ENCODE measurements around the gene ANO3.
"Not testable (repeated sequence)": the region's sequence is repeated elsewhere in the genome, so short reads cannot be mapped to it uniquely, and the experiment has no call there.

ANO3 gene

DNA sequence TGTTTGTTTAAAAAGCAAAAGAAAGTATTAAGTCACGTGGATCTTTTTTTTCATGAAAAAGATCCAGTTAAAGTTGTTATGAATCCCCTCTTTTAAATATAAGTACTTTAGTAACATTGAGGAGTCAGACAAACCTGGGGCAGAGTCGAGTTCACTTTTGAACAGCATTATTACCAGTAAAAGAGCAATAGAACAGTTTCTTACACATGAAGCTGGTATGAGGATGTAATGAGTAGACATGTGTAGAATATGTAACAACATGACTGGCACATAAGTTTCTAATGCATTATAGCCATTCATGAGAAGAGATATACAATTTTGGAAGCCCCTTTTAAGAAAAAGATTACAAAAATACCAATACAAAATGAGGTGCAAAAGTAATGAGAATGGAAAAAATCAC lies 247.8 kb downstream of the ANO3 start:
- no peak for DNase-seq

DNA sequence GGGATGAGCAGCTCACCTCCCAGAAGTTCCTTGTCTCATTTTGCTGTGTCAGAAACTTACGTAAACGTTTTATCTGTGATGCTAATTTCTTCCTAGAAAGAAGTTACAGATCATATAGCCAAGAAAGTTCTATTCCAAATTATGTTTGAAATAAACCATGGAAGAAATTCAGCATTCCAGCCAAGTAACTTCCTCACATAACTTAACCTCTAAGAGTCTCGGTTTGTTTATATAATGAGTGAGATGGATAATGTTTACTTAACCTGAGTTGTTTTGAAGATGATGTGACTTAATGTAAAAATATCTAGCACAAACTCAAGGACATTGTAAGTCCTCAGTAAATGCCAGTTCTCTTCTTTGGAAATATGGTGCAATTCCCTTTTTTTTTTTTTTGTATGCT lies 249.0 kb downstream of the ANO3 start:
- no peak for DNase-seq

DNA sequence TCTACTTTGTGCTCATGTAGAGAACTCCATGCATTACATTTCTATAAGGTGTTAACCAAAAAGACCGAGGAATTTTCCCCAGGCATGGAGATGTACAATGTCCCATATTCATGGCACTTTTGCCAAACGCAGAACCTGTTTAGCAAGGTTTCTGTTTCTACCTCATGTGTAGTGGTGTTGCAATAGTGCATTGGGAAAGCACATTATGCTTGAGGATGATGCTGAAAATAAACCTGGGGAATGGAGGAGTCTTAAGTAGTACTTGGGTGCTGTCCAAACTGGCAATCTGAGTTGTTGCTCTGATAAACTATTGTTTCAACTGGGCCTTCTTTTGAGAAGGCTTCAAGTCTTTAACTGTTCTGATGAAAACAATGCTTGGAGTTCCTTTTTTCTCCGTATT lies 251.6 kb downstream of the ANO3 start:
- peak; percentile 49 for DNase-seq

DNA sequence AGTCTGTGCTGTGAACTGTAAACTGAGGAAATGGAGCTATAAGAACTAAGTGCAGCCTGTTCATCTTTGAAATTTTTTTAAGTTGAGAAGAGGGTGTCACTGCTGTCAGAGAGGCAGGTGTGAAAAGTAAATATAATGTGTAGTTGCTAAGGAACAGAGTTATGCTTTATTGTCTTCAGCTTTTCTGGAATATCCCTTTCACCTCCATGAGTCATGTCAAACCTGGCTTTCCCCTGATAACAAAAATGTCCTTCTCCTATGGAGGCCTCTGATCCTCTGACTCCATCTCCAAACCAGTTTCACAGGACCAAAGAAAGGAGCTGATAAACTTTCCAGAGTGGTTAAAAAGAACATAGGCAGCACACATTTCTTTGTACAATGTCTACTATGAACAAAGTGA lies 252.9 kb downstream of the ANO3 start:
- peak; percentile 1 for DNase-seq

- no peak for DNase-seq
Observed at GRCh38 chr11:26587073-26587472, 255.1 kb downstream of the ANO3 start.

GRCh38 chr11:26593691-26594090 lies 261.8 kb downstream of the ANO3 start:
- no peak for DNase-seq

DNA sequence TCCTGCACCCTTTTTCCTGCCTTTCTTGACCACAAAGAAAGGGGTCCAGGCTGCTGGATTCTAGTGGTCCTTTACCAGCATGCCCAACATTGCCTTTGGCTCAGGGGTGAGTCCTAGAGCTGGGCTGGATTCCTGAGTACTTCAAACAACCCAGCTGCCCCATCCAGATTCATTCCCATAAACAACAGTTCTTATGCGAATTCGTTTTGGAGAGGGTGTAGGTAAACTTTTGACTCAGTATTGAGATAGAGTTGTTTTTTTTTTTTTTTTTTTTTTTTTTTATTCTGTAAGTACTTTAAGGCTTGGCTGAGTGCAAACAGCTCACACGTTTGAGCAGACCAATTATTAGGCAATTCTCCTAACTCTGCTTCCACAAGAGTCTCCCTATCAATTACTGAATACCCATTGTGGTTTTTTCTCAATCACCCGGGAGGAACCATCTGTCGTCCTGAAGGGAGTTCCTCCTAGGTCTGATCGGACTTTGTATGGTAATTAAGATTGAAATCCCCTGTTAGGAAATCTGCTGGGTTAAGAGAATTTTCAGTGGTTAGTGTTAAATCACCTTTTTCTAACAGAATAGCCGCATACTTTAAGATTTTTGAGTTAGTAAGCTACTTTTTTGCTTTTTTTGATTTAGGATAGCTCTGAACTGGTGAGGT lies 263.4 kb downstream of the ANO3 start:
- DNase-seq, result not testable (repeated sequence)

GRCh38 chr11:26597049-26597689 lies 265.2 kb downstream of the ANO3 start:
- not testable (repeated sequence) for DNase-seq

DNA sequence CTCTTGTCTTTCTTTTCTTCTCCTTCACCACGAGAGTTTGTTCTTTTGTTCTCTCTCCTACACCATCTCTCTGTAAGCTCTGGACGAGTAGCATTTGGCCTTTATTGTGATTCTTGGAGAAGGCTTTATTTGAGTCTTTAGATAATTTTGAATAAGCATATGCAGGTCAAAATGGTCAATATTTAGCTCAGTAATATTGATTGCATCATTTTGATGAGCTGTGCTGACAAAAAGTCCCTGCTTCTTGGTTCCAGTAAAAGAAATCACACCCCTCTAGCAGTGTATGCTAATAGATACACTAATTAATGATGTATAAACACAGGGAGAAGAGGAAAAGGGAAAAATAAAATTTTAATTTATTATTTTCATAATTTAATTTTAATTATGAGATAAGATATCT lies 266.0 kb downstream of the ANO3 start:
- DNase-seq, result no peak

GRCh38 chr11:26599425-26599824 lies 267.5 kb downstream of the ANO3 start:
- peak; percentile 2 for DNase-seq

DNA sequence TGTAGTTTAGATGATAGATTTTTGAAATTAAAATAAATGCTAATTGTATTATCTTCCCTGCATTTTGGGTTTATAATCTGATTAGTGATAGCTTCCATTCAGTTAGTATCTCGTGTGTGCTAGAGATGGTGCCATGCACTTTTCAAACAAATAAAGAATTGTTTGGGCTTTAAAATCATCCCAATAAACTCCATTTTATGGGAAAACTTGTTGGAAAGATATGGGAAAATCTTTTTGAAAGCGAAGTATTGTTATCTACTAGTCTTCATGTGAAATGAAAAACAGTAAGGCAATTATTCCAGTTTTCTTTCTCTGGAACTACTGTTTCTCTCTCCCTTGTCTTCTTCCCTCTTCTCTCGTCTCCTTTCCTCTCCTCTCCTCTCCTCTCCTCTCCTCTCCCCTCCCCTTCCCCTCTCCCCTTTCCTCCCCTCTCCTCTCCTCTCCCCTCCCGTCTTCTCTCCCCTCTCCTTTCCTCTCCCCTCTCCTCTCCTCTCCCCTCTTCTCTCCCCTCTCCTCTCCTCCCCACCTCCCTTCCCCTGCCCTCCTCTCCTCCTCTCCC lies 268.0 kb downstream of the ANO3 start:
- DNase-seq, result no peak

GRCh38 chr11:26607725-26608506 lies 276.0 kb downstream of the ANO3 start:
- no peak for DNase-seq

DNA sequence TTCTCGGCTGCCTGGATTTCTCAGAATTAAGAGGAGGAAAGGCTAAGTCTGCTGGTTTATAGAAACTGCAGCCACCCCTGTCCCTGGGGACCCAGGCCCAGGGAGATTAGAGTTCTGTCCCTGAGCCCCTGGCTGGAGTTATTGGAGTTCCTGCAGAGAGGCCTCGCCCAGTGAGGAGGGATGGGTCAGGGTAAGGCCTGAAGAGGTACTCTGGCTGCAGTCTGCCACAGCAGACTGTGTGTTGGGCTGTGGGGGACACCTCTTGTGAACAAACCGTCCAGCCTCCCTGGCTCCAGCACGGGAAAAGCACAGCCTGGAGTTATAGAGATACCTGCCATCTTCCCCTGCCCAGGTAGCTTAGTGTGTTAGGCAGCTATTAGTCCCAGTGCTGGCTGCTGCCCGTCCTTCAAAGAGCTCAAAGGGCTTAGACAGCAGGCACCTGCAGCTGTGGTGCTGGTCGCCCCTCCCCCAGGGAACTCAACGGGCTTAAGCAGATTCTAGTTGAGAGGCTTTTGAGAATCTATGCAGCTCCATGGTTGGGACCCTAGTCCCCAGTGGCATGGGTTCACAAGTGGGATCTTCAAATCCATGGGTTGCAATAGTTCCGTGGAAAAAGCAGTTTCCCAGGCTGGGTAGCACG lies 276.7 kb downstream of the ANO3 start:
- DNase-seq, result no peak

GRCh38 chr11:26613759-26614158 lies 281.8 kb downstream of the ANO3 start:
- DNase-seq, result no peak

- DNase-seq, result no peak
Observed at GRCh38 chr11:26618441-26618840, 286.5 kb downstream of the ANO3 start.

DNA sequence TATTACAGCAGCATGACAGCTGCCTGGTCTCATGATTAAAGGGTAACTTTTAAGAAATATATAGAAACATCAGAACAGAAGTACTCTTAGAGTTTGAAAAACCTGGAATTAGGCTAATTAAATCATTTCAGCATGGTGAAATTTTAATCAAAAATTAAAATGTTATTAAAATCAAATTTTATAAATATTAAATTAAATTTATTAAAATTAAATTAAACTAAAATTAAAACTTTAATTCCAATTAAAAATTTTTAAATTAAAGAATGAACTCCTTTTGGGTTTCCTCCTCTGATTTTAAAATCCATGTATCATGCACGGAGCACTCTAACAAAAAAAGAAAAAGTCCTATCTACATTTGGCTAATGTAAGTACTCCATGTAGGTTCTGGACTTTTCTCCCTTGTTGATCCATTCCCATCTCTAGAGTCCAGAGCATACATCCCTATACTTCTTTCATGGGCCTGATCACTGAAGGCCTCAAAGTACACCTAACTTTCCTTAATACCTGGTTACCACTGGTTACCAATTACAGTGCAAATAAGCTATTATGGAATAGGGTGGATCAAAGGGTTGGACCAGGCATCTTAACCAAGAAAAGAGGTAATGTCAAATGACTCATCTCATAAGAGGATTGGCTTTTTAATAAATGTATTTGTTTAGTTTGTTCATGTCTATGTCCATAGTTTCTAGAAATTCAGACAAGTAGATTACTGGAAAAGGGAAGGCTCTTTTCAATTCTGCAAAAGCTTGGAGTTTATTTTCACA lies 288.5 kb downstream of the ANO3 start:
- no peak for DNase-seq

- peak; percentile 93 for DNase-seq
Observed at GRCh38 chr11:26621132-26621531, 289.2 kb downstream of the ANO3 start.

- DNase-seq, result no peak
Observed at GRCh38 chr11:26622181-26622580, 290.3 kb downstream of the ANO3 start.

DNA sequence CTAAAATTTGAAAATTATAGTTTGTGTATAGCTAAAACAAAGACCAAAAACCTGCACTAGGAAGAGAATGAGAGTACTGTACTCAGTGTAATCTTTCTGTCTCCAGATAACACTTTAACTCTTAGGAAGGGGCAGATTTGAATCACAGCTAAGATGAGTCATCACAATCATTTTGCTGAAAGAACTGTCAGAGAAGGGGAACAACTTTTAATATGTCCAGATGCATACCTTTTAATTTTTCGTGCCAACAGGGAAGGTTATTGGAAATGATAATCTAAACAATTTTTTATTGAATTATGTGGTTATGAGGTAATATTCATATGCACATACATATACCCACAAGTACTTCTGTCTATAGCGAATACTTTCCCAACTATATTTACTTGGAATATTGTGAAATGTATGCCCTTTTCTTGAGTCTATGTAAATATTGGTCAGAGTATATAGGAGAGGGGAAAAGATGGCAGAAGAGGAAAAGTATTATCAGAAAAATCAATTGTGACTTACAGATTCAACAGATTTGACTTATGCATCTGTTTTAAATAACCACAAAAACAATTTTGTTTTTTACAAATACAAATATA lies 291.2 kb downstream of the ANO3 start:
- DNase-seq, result peak; percentile 62

DNA sequence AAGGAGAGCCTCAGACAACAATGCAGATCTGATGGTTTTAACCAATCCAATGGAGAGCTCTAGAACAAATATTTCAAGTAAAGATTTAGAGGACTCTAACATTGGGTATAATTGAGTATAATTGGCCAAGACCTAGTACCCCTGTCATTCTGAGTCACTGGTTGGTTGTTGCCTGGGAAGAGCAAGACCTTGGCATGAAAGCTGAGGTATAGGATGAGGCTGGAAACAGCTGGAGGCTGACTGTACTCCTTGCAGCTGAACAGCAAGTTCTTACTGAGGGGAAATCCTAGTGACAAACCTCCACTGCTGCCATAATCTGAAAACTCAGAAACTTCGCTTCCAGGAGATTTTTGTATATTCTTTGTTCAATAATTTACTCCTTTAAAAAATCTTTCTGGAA lies 294.4 kb downstream of the ANO3 start:
- DNase-seq, result no peak

DNA sequence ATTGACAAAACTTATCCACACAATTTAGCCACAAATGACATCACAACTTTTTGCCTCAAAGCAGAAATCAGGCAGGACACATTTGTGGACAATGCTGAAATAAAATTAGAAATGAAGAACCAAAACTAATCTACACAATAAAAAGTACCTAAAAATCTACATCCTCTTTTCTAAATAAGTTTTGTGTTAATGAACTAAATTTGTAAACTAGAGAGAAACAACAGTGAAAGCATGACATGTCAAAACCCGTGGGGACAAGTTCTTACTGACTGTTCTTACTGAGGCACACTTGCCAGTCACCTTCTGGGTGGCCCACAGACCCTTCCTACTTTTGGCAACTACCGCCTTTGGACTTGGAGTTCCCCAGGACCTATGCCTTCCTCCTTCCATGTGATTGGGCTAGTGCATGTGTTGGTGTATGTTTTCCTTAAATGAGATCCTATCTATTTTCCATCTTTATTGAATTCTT lies 300.8 kb downstream of the ANO3 start:
- DNase-seq, result no peak

DNA sequence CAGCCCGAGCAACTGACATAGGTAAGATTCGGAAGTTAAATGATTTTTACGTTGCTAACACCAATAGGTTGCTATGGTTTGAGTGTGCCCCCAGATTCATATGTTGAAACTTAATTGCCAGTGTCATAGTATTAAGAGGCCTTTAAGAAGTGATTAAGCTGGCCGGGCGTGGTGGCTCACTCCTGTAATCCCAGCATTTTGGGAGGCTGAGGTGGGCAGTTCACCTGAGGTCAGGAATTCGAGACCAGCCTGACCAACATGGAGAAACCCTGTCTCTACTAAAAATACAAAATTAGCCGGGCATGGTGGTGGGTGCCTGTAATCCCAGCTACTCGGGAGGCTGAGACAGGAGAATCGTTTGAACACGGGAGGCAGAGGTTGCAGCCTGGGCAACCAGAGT lies 311.4 kb downstream of the ANO3 start:
- not testable (repeated sequence) for DNase-seq

Measured in NCI-H226 (cell line).